Left renal cortex interstitium (tissue), 4 donors: Measurements from ENCODE around the gene TICRR. TPM values are rescaled to one million over a fixed set of nuclear protein-coding genes. Genes with fewer than 3 reads are reported as not detected.

Experiments
- DNase-seq, 4 donors: peaks; one replicate each; pipeline ENCODE4 v3.0.0-alpha.2; 2013; ENCODE audit warnings: low read depth in 4 of 4, low spot score in 2 of 4, missing footprints in 1 of 4
- polyA plus RNA-seq, 4 donors: library from polyadenylated mRNA; unstranded; fragments of 120-200 nt; gene quantifications; one replicate each; pipeline ENCODE4 v1.2.1, GENCODE V29; 2013; ENCODE audit not compliant: insufficient read length in 4 of 4

TICRR gene
- polyA plus RNA-seq, 4 donors = 6.2 to 15.8 (median 10.8) TPM

- DNase-seq = no peak
Observed at GRCh38 chr15:89627256-89627970, 52.1 kb downstream of the TICRR start.

GRCh38 chr15:89628301-89628700, 53.0 kb downstream of the TICRR start:
- no peak for DNase-seq

- no peak for DNase-seq
Observed at GRCh38 chr15:89628806-89629715, 53.8 kb downstream of the TICRR start.

- DNase-seq = no peak
Observed at GRCh38 chr15:89629829-89630228, 54.6 kb downstream of the TICRR start.

- DNase-seq = no peak
Observed at GRCh38 chr15:89630260-89630659, 55.0 kb downstream of the TICRR start.

GRCh38 chr15:89630974-89631901, 56.0 kb downstream of the TICRR start:
- DNase-seq = no peak

GRCh38 chr15:89631902-89632264, 56.6 kb downstream of the TICRR start:
- DNase-seq = no peak

- no peak for DNase-seq
Observed at GRCh38 chr15:89632563-89633430, 57.5 kb downstream of the TICRR start.

- no peak for DNase-seq
Observed at GRCh38 chr15:89633585-89633984, 58.3 kb downstream of the TICRR start.

GRCh38 chr15:89640245-89640644, 65.0 kb downstream of the TICRR start:
- DNase-seq = no peak

GRCh38 chr15:89641053-89641452, 65.8 kb downstream of the TICRR start:
- no peak for DNase-seq

GRCh38 chr15:89642106-89642505, 66.8 kb downstream of the TICRR start:
- no peak for DNase-seq

GRCh38 chr15:89645680-89646079, 70.4 kb downstream of the TICRR start:
- DNase-seq = no peak

- no peak for DNase-seq
Observed at GRCh38 chr15:89646416-89647141, 71.3 kb downstream of the TICRR start.

- DNase-seq = peak in 1 of 4 donors; percentile 24
Observed at GRCh38 chr15:89647191-89647851, 72.1 kb downstream of the TICRR start.

GRCh38 chr15:89648106-89649012, 73.1 kb downstream of the TICRR start:
- DNase-seq = no peak

- no peak for DNase-seq
Observed at GRCh38 chr15:89649013-89649625, 73.8 kb downstream of the TICRR start.
